Heart left ventricle (tissue), 16 donors: ENCODE measurements around the gene LMAN2. TPM values are rescaled to one million over a fixed set of nuclear protein-coding genes. Genes with fewer than 3 reads are reported as not detected.

Experiments used
- ATAC-seq, 4 donors: fragments of 200-7000 bp; cut with Tn5 transposase; one replicate each; pipeline ENCODE4 v1.9.1; 2020 to 2022; ENCODE audit warnings: moderate library complexity in 4 of 4, mild to moderate bottlenecking in 3 of 4, moderate number of reproducible peaks in 1 of 4
- DNase-seq, 5 donors: peaks; one replicate each; pipeline ENCODE4 v3.0.0-alpha.2; 2020
- H3K27ac ChIP-seq, 12 donors: fragments of 200-600 bp; sonication (generic) in 4 of 12; one replicate each; pipeline versions ENCODE4 v1.5.0 to v1.8.0; 2016 to 2022; ENCODE audit warnings: mild to moderate bottlenecking in 2 of 12
- H3K27me3 ChIP-seq, 9 donors: fragments of 200-600 bp; sonication (generic) in 2 of 9; one replicate each; pipeline versions ENCODE4 v1.5.1 to v1.8.0; 2016 to 2022; ENCODE audit warnings: mild to moderate bottlenecking in 3 of 9
- H3K36me3 ChIP-seq, 9 donors: fragments of 200-600 bp; sonication (generic) in 2 of 9; one replicate each; pipeline versions ENCODE4 v1.5.0 to v1.8.0; 2018 to 2022; ENCODE audit warnings: mild to moderate bottlenecking in 2 of 9
- H3K4me1 ChIP-seq, 12 donors: fragments of 200-600 bp; sonication (generic) in 4 of 12; one replicate each; pipeline versions ENCODE4 v1.5.0 to v1.8.0; 2016 to 2022; ENCODE audit warnings: mild to moderate bottlenecking in 3 of 12
- H3K4me3 ChIP-seq, 12 donors: fragments of 200-600 bp; sonication (generic) in 4 of 12; one replicate each; pipeline versions ENCODE4 v1.5.0 to v1.8.0; 2017 to 2022; ENCODE audit warnings: mild to moderate bottlenecking in 9 of 12, moderate library complexity in 4 of 12
- H3K9me3 ChIP-seq, 12 donors: fragments of 200-600 bp; sonication (generic) in 4 of 12; one replicate each; pipeline versions ENCODE4 v1.5.0 to v1.8.0; 2016 to 2022; ENCODE audit warnings: mild to moderate bottlenecking in 1 of 12
- POLR2A ChIP-seq, 2 donors: fragments of 450-650 bp; IDR thresholded peaks; one replicate each; pipeline ENCODE4 v1.6.1; 2017; ENCODE audit warnings: antibody characterized with exemption in 2 of 2, mild to moderate bottlenecking in 2 of 2, moderate library complexity in 2 of 2
- WGBS, 4 donors: extraction: QIAGEN DNeasy Blood & Tissue Kit in 2 of 4; methylation state at CpG; one replicate each; pipeline versions ENCODE4 v1.1.5 to v1.1.7; 2013 to 2018; 5-methylcytosine and 5-hydroxymethylcytosine counted together
- intact Hi-C, 10 donors: fragments of 100-400 bp; cut with DNase I; formaldehyde crosslinking; loops; one replicate each; pipeline versions ENCODE4 v1.11.1 to v1.14.2; 2022
- polyA plus RNA-seq, 2 donors: library from polyadenylated mRNA; stranded (reverse); fragments of 200-250 nt; gene quantifications; one replicate each; pipeline ENCODE4 v1.2.3, GENCODE V29; 2013
- total RNA-seq, 9 donors: library from RNA; depleted of rRNA in 2 of 9; stranded (reverse); fragments of >200 nt in 2 of 9; fragmentation: NEBNext Ultra II Directional in 3 of 9; extraction: Animal tissue kit (Norgen Biotek cat#: 25700) in 3 of 9; gene quantifications; one replicate each; pipeline versions ENCODE4 v1.1.0 to v1.2.4, GENCODE V29; 2016 to 2023
- TF ChIP-seq, protein P1 (sequence below), 12 donors: fragments of 200-600 bp; sonication (generic) in 4 of 12; IDR thresholded peaks; one replicate each; pipeline versions ENCODE4 v1.5.0 to v1.8.0; 2018 to 2022; ENCODE audit warnings: antibody characterized with exemption in 12 of 12, mild to moderate bottlenecking in 5 of 12
- donor health status: ischemic (EF 13 %, LVEDD 7.1; RV severe dilation, severe dysfunction).
- donor health status: healthy with polysubstance abuse.
- donor health status: DM: no; HTN: yes; CAD: no.
- donor health status: DM: no; HTN: no; CAD: no.
- donor health status: ischemic (EF 25% LVEDD 6.9; RV normal size, moderate dysfunction).
- donor health status: ischemic (EF 25% LVEDD 5.7; RV mildly dilated, moderate dysfunction).
- donor health status: healthy.
- donor health status: DM: yes; HTN: yes; CAD: no.
- donor health status: ischemic (EF 35%, LVEDD 5.7; RV mildly dilated, moderate dysfunction).
- donor health status: nonischemic (EF 11% LVEDD 7.7; RV severe dilation, severe dysfunction).
- donor health status: DM: yes; HTN: yes; CAD: no.
- donor health status: PGD.
- donor health status: ischemic (EF 29% LVEDD 5.4; RV normal size, mild dysfunction).
- donor health status: nonischemic (EF 23%, LVEDD 6.1; RV moderate dilation, normal function).

The LMAN2 gene
- total and polyA plus RNA-seq, 11 donors = 43.3 to 313 (median 63.6) TPM

DNA sequence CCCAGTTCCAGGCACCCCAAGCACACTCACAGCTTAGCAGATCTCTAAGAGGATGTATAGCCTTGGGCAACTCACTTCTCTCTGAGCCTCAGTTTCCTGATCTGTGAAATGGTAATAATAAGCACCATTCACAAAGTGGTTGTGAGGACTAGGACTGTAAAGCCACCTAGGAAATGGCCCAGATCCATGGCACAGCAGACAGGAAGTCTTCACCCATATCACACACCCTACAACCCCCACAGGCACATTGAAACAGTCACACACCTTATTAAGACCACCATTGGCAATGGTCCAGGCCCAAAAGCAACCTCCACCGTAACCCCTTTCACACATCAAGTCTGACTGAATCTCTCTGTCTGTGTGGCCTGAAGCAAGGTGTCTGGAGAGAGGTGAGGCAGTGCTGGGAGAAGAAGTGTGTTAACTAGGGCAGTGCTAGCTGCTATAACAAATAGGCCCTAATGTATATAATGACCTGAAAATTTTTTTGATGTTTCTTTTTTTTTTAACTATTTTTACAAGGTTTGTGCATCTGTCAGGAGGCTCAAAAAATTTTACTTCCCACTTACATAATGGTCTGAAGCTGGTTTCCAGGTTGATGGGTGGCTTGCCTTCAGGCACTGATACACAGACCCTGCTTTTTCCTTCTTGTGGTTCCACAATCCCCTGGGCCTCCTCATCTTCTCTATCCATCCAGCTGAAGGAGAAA, 3.8 kb upstream of the LMAN2 start:
- Histone ChIP-seq H3K4me1 (peaks cover 5 to 71% (median 25%) of the 10 kb centered on the region in 12 donors), H3K36me3 (peaks cover 0 to 1% (median 0%) of the 10 kb centered on the region in 9 donors), H3K4me3 (no peak overlapping the region), H3K27me3 (no peaks in the 10 kb centered on the region), H3K27ac (no peak overlapping the region), H3K9me3 (no peaks in the 10 kb centered on the region)
- TF ChIP-seq POLR2A (IDR thresholded peaks at IDR 0.05) = no peak
- TF ChIP-seq, protein P1, sequence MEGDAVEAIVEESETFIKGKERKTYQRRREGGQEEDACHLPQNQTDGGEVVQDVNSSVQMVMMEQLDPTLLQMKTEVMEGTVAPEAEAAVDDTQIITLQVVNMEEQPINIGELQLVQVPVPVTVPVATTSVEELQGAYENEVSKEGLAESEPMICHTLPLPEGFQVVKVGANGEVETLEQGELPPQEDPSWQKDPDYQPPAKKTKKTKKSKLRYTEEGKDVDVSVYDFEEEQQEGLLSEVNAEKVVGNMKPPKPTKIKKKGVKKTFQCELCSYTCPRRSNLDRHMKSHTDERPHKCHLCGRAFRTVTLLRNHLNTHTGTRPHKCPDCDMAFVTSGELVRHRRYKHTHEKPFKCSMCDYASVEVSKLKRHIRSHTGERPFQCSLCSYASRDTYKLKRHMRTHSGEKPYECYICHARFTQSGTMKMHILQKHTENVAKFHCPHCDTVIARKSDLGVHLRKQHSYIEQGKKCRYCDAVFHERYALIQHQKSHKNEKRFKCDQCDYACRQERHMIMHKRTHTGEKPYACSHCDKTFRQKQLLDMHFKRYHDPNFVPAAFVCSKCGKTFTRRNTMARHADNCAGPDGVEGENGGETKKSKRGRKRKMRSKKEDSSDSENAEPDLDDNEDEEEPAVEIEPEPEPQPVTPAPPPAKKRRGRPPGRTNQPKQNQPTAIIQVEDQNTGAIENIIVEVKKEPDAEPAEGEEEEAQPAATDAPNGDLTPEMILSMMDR (IDR thresholded peaks at IDR 0.05) = no peak
- ATAC-seq (no peak), DNase-seq (peak in 1 of 5 donors; percentile 5)
- intact Hi-C loops = loop anchor here in 1 of 10 donors (5.0 kb wide), 1 partner anchor 38 kb away; no protein-coding TSS in a partner anchor
- WGBS, 4 donors = 60 to 91% (median 78%) methylated on average over 1 of the region's 1 CpG

DNA sequence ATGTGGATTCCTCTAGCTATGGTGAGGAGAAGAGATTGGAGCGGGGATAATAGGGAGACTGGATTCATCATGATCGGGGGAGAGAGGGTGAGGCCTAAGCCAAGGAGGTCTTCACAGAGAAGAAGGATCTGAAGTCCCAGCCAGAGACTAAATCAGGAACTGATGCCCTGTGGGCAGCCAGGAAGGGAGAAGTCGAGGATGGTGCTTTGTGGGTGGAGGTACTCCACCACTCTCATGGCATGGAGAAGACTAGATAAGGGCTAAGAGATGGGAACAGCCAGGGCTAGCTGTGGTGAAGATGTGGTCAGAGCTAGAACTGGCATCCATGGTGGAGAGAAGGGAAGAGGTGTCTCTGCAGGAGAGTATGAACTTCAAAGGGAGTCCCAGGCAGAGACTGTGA, 3.2 kb upstream of the LMAN2 start:
- 64 to 82% (median 66%) methylated on average over 3 of the region's 3 CpGs for WGBS, 4 donors
- Histone ChIP-seq H3K27ac (no peak overlapping the region), H3K4me3 (no peak overlapping the region), H3K9me3 (no peaks in the 10 kb centered on the region), H3K4me1 (peaks cover 10 to 73% (median 30%) of the 10 kb centered on the region in 12 donors), H3K36me3 (peaks cover 0 to 7% (median 2%) of the 10 kb centered on the region in 9 donors), H3K27me3 (no peaks in the 10 kb centered on the region)
- ATAC-seq (no peak), DNase-seq (peak in 1 of 5 donors; percentile 14)
- intact Hi-C loops = loop anchor here in 1 of 10 donors (5.0 kb wide), 1 partner anchor 37 kb away; no protein-coding TSS in a partner anchor
- TF ChIP-seq, protein P1 (IDR thresholded peaks at IDR 0.05) = no peak
- TF ChIP-seq POLR2A (IDR thresholded peaks at IDR 0.05) = no peak

DNA sequence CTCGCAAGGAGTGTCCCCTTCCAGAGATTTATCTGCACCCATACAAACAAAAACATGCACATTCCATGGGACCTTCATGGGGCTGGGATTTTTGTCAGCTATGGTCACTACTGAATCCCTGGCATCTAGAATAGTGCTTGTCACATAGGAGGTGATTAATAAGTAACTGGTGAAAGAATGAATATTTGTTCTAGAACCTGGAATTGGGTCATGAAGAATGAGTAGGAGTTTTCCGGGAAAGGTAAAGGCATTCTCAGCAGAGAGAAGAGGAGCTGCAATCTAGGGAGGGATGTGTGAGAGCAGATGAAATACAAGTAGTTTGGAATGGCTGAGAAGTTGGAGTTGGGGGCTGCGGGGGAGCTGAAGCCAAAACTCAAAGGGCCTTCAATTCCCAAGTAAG, 2.8 kb upstream of the LMAN2 start:
- 86 to 93% (median 90%) methylated on average over 3 of the region's 3 CpGs for WGBS, 4 donors
- H3K9me3 ChIP-seq = no peaks in the 10 kb centered on the region
- no peaks in the 10 kb centered on the region for H3K27me3 ChIP-seq
- ATAC-seq (no peak), DNase-seq (no peak)
- TF ChIP-seq POLR2A (IDR thresholded peaks at IDR 0.05) = no peak
- TF ChIP-seq, protein P1 (IDR thresholded peaks at IDR 0.05) = no peak
- H3K4me1 ChIP-seq = peaks cover 11 to 73% (median 32%) of the 10 kb centered on the region in 12 donors
- peaks cover 0 to 10% (median 7%) of the 10 kb centered on the region in 9 donors for H3K36me3 ChIP-seq
- intact Hi-C loops = no loop called here
- no peak overlapping the region for H3K4me3 ChIP-seq
- H3K27ac ChIP-seq = no peak overlapping the region

DNA sequence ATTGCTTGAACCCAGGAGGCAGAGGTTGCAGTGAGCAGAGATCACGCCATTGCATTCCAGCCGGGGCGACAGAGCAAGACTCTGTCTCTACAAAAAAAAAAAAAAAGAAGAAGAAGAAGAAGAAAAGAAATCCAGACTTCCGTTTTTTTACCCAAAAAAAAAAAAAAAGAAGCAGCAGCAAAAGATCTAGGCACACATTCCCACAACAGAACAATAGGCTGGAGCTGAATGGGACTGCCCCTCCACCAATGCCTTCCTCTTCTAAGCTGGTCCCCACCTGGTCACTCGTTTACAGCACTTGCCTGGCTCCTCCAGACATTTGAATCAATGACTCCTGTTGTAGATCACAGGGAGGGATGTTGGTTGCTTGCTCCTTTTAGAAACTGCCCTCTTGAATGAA, 1.6 kb upstream of the LMAN2 start:
- peaks cover 9 to 71% (median 25%) of the 10 kb centered on the region in 12 donors for H3K4me1 ChIP-seq
- ATAC-seq = no peak
- H3K36me3 ChIP-seq = peaks cover 0 to 19% (median 11%) of the 10 kb centered on the region in 9 donors
- H3K27ac ChIP-seq = no peak overlapping the region
- no peaks in the 10 kb centered on the region for H3K9me3 ChIP-seq
- no peak overlapping the region for H3K4me3 ChIP-seq
- WGBS, 4 donors = 75 to 82% (median 80%) methylated on average over 5 of the region's 5 CpGs
- DNase-seq = peak in 1 of 5 donors; percentile 14
- no peaks in the 10 kb centered on the region for H3K27me3 ChIP-seq
- intact Hi-C loops = no loop called here
- TF ChIP-seq, protein P1 (IDR thresholded peaks at IDR 0.05) = no peak
- no peak for TF ChIP-seq POLR2A (IDR thresholded peaks at IDR 0.05)
